ENCODE measurements around the gene CHERP.

- TF ChIP-seq, protein P1, sequence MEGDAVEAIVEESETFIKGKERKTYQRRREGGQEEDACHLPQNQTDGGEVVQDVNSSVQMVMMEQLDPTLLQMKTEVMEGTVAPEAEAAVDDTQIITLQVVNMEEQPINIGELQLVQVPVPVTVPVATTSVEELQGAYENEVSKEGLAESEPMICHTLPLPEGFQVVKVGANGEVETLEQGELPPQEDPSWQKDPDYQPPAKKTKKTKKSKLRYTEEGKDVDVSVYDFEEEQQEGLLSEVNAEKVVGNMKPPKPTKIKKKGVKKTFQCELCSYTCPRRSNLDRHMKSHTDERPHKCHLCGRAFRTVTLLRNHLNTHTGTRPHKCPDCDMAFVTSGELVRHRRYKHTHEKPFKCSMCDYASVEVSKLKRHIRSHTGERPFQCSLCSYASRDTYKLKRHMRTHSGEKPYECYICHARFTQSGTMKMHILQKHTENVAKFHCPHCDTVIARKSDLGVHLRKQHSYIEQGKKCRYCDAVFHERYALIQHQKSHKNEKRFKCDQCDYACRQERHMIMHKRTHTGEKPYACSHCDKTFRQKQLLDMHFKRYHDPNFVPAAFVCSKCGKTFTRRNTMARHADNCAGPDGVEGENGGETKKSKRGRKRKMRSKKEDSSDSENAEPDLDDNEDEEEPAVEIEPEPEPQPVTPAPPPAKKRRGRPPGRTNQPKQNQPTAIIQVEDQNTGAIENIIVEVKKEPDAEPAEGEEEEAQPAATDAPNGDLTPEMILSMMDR (conservative IDR thresholded peaks at IDR 0.05; ENCODE audit: low read length) = no peak
- no peak for TF ChIP-seq EZH2phosphoT487 (IDR thresholded peaks at IDR 0.05; ENCODE audit: borderline replicate concordance, low read depth, low read length)
Observed at GRCh38 chr19:16531380-16531669, 10.9 kb downstream of the CHERP start.
